Body of pancreas (tissue), 4 donors: ENCODE data around the gene HDAC11. TPM values are rescaled to one million over a fixed set of nuclear protein-coding genes. Genes with fewer than 3 reads are reported as not detected.

Experiments used
- ATAC-seq: fragments of 150-250 bp; one replicate; pipeline ENCODE4 v1.9.1; 2016
- DNase-seq, 4 donors: peaks; one replicate each; pipeline ENCODE4 v3.0.0-alpha.2; 2019
- H3K27ac ChIP-seq, 4 donors: fragments of 200-600 bp; sonication (generic); 1 replicate in 3 of 4; 2 replicates in 1 of 4; pipeline versions ENCODE4 v1.5.1 to v1.6.1; 2016 to 2019; ENCODE audit warnings: mild to moderate bottlenecking in 1 of 4, mixed read lengths in 1 of 4, moderate library complexity in 1 of 4
- H3K27me3 ChIP-seq, 2 donors: fragments of 200-600 bp; sonication (generic); one replicate each; pipeline ENCODE4 v1.6.0; 2016; ENCODE audit warnings: mild to moderate bottlenecking in 1 of 2
- H3K36me3 ChIP-seq, 2 donors: fragments of 200-600 bp; sonication (generic); replicated peaks in 1 of 2; 2 replicates each; pipeline ENCODE4 v1.5.1; 2016; ENCODE audit warnings: low read depth in 2 of 2; ENCODE audit not compliant: insufficient read depth in 1 of 2
- H3K4me1 ChIP-seq: fragments of 200-600 bp; sonication (generic); one replicate; pipeline ENCODE4 v1.6.0; 2016
- H3K4me3 ChIP-seq, 2 donors: fragments of 200-600 bp; sonication (generic); 1 replicate in 1 of 2; 2 replicates in 1 of 2; pipeline ENCODE4 v1.5.1; 2016 to 2019
- H3K9me3 ChIP-seq, 3 donors: fragments of 200-600 bp; sonication (generic); 1 replicate in 2 of 3; 2 replicates in 1 of 3; pipeline ENCODE4 v1.5.1; 2016
- CTCF ChIP-seq, 7 experiments: fragments of 450-650 bp in 4 of 7; fragments of 200-600 bp in 3 of 7; sonication (generic) in 3 of 7; IDR thresholded peaks; one replicate each; pipeline ENCODE4 v1.5.1; 2016 to 2019; ENCODE audit warnings: antibody characterized with exemption in 7 of 7
- POLR2A ChIP-seq, 3 donors: fragments of 450-650 bp; IDR thresholded peaks; one replicate each; pipeline ENCODE4 v1.6.1; 2016; ENCODE audit warnings: antibody characterized with exemption in 3 of 3, mild to moderate bottlenecking in 2 of 3
- WGBS, 2 donors: methylation state at CpG; one replicate each; pipeline ENCODE4 v1.1.5; 2017; 5-methylcytosine and 5-hydroxymethylcytosine counted together
- intact Hi-C: fragments of 100-400 bp; cut with DNase I; formaldehyde crosslinking; loops from one replicate; pipeline ENCODE4 v1.15.1; 2023
- total RNA-seq, 2 donors: library from RNA; depleted of rRNA; stranded (reverse); fragments of >200 nt; gene quantifications; one replicate each; pipeline ENCODE4 v1.1.0, GENCODE V29; 2016

Gene HDAC11
- total RNA-seq, 2 donors from 2014 or later, result 13.8 to 45.4 TPM

- WGBS, 2 donors, result 72 to 88% methylated on average over 5 to 10 of the region's 10 CpGs
- Histone ChIP-seq H3K9me3 (no peaks in the 10 kb centered on the region), H3K27ac (no peak overlapping the region), H3K4me1 (peaks cover 10% of the 10 kb centered on the region), H3K36me3 (no peaks in the 10 kb centered on the region), H3K4me3 (no peak overlapping the region), H3K27me3 (no peaks in the 10 kb centered on the region)
- ATAC-seq (no peak), DNase-seq (no peak)
- intact Hi-C loops, result no loop called here
- TF ChIP-seq POLR2A (IDR thresholded peaks at IDR 0.05) (no peak), CTCF (IDR thresholded peaks at IDR 0.05) (no peak)
Measured at GRCh38 chr3:13474776-13475303, 5.3 kb upstream of the HDAC11 start.

- ATAC-seq (no peak), DNase-seq (no peak)
- Histone ChIP-seq H3K27me3 (no peaks in the 10 kb centered on the region), H3K27ac (no peak overlapping the region), H3K36me3 (no peaks in the 10 kb centered on the region), H3K4me3 (no peak overlapping the region), H3K4me1 (peaks cover 17% of the 10 kb centered on the region), H3K9me3 (no peaks in the 10 kb centered on the region)
- intact Hi-C loops, result no loop called here
- 60 to 62% methylated on average over 7 of the region's 7 CpGs for WGBS, 2 donors
- TF ChIP-seq CTCF (IDR thresholded peaks at IDR 0.05) (no peak), POLR2A (IDR thresholded peaks at IDR 0.05) (no peak)
Measured at GRCh38 chr3:13475871-13476590, 4.1 kb upstream of the HDAC11 start.

- WGBS, 2 donors, result 65 to 71% methylated on average over 6 of the region's 6 CpGs
- Histone ChIP-seq H3K4me1 (peaks cover 36% of the 10 kb centered on the region), H3K4me3 (no peak overlapping the region), H3K36me3 (no peaks in the 10 kb centered on the region), H3K27ac (no peak overlapping the region), H3K9me3 (no peaks in the 10 kb centered on the region), H3K27me3 (no peaks in the 10 kb centered on the region)
- no peak for ATAC-seq
- DNase-seq, result no peak
- intact Hi-C loops, result no loop called here
- no peak for TF ChIP-seq CTCF (IDR thresholded peaks at IDR 0.05)
- no peak for TF ChIP-seq POLR2A (IDR thresholded peaks at IDR 0.05)
Measured at GRCh38 chr3:13477943-13478342, 2.2 kb upstream of the HDAC11 start.

- no peaks in the 10 kb centered on the region for H3K36me3 ChIP-seq
- H3K27me3 ChIP-seq, result no peaks in the 10 kb centered on the region
- DNase-seq (peak in 2 of 4 donors; percentile 55 to 62), ATAC-seq (peak; percentile 9)
- H3K4me3 ChIP-seq, result peak overlapping the region; percentile 39 to 40
- no peak for TF ChIP-seq POLR2A (IDR thresholded peaks at IDR 0.05)
- TF ChIP-seq CTCF (IDR thresholded peaks at IDR 0.05), result no peak
- 3% methylated on average over 12 of the region's 13 CpGs; no CpG with 5 or more reads in 1 of the 2 donors for WGBS, 2 donors
- intact Hi-C loops, result no loop called here
- peaks cover 49% of the 10 kb centered on the region for H3K4me1 ChIP-seq
- H3K9me3 ChIP-seq, result no peaks in the 10 kb centered on the region
- H3K27ac ChIP-seq, result peak overlapping the region; percentile 76 to 96 (median 90)
Measured at GRCh38 chr3:13479332-13479581, 849 bp upstream of the HDAC11 start.
